Activated T-helper 2 cell treated with anti-CD3 and anti-CD28 coated beads, Interferon-gamma antibody, Interleukin-2, Interleukin-4, amounts not matched to agents 10 μg/mL and 5 μg/mL and 100 μg/mL, durations not matched to agents 14 hours and 24 hours and 36 hours (primary cell): Measurements from ENCODE around the gene MSH4. TPM values are rescaled to one million over a fixed set of nuclear protein-coding genes. Genes with fewer than 3 reads are reported as not detected.

Experiments used
- total RNA-seq: library from RNA; stranded (reverse); gene quantifications from 2 replicates; pipeline ENCODE4 v1.2.3, GENCODE V29; 2022

The MSH4 gene
- total RNA-seq, 1 donor from 2014 or later = 0.62 TPM

Other genes with a start within 250 kb of the MSH4 start
- not detected in 2 replicates for gene SLC44A5, start 185.8 kb upstream of the MSH4 start, total RNA-seq
- gene ACADM, start 72.2 kb upstream of the MSH4 start, total RNA-seq = 58.4 and 60.5 TPM in 2 replicates
- 219 and 230 TPM in 2 replicates for gene RABGGTB, start 10.6 kb upstream of the MSH4 start, total RNA-seq
- gene ASB17, start 135.5 kb downstream of the MSH4 start, total RNA-seq = not detected in 2 replicates